GM08714 (cell line): ENCODE data around the gene FAM151A.

Experiments
- H3K4me3 ChIP-seq: fragments of 200-500 bp; sonication (Bioruptor generic); 2 replicates; pipeline ENCODE4 v1.5.1; 2014; ENCODE audit warnings: mild to moderate bottlenecking, low read length, inconsistent platforms
- ZNF274 ChIP-seq: IDR thresholded peaks from 2 replicates; pipeline ENCODE4 v1.6.1; 2012; ENCODE audit warnings: mild to moderate bottlenecking, low read depth, low read length

FAM151A gene

GRCh38 chr1:54583871-54584270, 39.5 kb downstream of the FAM151A start:
- TF ChIP-seq ZNF274 = no peak
- H3K4me3 ChIP-seq = no peak overlapping the region

DNA sequence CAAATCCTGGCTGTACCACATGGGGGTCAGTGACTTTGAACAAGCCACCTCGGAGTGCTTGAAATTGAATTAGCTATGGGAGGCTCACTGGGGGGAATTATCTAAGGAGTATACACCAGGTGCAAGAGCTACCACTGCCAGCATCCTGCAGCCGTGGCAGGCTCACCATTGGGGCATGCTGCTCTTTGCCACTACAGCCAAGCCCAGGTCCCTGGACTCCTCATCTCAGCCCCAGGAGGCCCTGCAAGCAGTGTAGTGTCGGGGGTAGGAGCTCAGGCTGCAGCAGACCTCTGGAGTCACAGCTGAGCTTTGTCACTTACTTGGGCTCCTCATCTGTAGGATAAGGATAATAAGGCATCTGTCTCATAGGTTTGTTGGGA, 40.0 kb downstream of the FAM151A start:
- TF ChIP-seq ZNF274 = no peak
- H3K4me3 ChIP-seq = no peak overlapping the region

DNA sequence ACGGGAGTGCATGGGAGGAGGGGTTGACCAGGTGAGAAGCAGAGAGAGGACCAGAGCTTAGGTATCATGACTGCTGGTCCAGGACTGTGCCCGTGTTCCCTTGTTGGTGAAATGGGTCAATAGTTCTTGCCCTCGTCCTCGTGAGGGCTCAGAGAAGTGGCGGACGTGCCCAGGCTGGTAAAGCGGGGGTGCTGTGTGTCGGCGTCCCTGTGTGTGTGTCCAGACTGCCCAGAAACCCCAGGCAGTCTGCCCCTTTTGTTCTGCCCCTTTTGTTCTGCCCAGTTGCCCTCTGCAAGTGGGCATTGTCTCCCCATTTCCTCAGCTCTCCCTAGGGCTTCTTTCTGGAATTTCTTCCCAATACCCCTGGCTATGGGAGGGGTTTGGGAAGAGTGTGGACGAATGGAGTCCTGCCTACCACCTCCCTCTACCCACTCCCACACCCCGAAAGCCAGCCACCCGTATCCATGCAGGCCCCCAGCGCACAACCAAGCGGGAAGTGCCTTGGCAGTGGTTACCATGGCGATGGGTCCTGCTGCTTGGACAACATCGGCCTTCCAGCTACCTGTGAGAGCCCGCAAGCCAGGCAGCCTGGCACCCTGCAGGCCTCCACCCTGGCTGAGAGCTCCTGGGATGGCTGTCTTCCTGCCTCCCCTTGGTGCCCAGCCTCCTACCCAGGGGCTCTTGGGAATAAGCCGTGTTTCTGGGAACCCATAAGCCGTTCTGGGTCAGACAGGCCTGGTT, 40.6 kb downstream of the FAM151A start:
- no peak for TF ChIP-seq ZNF274
- no peak overlapping the region for H3K4me3 ChIP-seq

DNA sequence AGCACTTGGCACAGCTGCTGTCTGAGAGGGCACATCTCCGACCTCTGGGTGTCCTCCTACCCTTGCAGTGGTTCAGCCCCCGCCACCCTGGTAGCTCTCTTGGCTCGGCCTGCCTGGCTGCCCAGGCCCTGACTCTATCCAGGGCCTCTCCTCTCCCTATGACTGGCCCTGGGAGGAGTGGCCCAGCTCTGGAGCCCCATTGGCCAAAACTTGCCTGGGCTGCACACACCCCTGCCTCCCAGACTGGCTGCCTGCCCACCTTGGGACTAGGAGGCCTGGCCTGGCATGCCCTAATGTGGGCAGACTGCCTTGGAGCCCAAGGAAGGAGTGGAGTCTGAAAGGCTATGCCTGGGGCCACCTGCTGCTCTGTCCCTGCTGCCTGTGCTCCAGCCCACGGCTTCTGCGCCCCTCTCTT, 41.7 kb downstream of the FAM151A start:
- TF ChIP-seq ZNF274 = no peak
- H3K4me3 ChIP-seq = no peak overlapping the region

- H3K4me3 ChIP-seq = no peak overlapping the region
- TF ChIP-seq ZNF274 = no peak
These were observed 42.3 kb downstream of the FAM151A start for GRCh38 chr1:54580856-54581550.

DNA sequence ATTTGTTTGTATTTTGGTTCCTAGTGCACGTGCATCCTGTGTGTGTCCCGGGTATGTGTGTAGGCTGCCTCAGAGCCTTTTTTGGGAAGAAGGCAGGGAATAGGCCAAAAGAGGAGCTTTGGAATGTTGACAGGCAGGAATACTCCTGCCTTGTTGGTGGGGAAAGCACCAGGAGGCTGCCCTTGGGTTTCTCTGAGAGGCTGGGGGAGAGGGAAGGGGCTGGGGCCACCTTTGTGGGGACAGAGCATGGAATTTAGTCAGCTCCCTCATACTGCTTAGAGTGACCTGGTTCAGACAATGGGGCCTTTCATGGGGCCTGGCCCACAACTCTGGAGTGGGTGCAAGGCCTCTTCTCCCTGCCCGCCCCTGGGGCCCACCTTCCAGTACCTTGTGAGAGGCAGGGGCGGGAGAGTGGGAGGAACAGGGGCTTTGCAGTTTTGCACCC, 44.0 kb downstream of the FAM151A start:
- no peak for TF ChIP-seq ZNF274
- no peak overlapping the region for H3K4me3 ChIP-seq

- H3K4me3 ChIP-seq = no peak overlapping the region
- no peak for TF ChIP-seq ZNF274
These were observed 45.7 kb downstream of the FAM151A start for GRCh38 chr1:54577612-54578011.

DNA sequence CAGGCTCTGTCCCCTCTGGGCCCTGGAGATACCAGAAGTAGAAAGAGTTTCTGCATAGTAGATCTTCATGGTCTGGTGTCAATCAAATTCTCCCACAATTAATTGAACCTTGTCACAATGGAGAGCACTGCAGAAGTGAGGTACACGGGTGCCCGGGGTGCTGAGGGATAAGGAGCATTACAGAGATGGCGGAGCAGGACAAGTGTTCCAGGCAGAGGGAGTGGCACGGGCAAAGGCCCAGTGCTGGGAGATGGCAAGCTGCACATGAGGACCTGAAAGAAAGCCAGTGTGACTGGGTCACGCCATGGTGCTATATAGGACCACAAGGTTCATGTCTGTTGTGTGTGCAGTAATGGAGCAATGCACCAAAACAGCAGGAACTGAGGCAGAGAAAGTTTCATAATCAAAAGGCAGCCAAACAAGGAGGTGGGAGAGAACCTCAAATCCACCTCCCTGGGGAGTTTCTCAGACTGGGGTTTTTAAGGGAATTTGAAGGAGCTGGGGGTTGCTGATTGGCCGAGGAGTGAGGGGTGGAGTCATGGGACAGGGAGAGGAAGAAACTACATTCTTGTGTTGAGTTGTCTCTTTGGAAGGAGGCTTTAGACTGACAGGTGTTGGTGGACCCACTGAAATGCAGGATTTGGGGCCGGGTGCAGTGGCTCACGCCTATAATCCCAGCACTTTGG, 47.6 kb downstream of the FAM151A start:
- H3K4me3 ChIP-seq = no peak overlapping the region
- no peak for TF ChIP-seq ZNF274

DNA sequence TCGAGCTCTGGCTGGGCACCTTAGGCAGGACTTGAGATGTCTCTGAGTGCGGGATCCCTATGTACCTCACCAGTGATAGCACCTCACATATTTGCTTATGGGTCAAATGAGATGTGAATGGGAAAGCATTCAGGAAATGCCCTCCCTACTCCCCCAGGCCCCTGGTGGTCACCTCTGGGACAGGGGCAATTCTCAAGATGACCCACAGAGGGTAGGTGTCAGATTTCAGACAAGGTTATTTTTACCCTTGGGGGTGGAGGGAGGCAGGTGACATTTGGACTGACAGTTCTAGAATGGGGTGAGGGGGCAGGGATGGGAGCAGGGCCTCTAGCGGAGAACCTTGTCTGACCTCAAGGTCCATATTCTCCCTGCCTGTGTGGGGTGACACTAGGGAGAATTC, 48.2 kb downstream of the FAM151A start:
- no peak for TF ChIP-seq ZNF274
- no peak overlapping the region for H3K4me3 ChIP-seq

DNA sequence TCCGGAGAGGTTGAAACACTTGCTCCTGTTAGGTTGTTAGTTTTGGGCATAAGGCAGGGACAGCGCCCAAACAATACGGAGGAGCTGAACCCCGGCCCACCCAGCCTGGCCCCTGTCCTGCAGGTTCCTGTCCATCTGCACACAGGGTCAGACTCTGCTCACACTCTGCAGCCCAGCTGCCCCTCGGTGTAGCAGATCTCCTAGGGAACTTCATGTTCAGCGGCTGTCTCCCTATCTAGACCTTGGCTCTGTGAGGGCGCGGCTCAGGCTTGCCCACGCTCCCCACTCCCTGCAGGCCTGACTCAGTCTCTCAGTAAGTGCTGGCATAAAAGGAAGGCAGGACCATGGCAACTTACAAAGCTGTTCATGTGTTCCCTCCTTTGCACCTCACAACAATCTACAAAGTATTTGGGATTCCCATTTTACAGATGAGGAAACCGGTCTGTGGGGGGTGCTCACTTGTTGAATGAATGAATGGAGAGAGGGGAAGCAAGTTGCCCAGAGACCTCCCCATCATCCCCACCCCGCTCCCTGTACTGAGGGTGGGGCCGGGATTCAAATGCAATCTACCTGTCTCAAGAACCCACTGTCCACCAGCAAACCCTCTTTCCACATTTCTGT, 49.1 kb downstream of the FAM151A start:
- TF ChIP-seq ZNF274 = no peak
- H3K4me3 ChIP-seq = no peak overlapping the region

DNA sequence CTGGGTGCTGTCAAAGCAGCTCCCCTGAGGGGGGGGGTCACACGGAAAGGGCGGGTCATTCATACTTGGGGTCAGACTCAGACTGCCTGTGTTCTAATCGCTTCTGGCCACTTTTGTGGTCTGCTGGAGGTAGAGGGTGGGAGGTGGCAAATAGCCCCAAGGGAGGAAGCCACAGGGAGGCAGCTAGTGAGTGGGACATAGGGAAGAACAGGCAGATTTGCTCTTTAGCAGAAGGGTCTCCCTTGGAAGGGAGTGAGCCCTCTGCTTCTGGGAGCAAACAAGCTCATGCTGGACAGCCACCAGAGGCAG, 50.8 kb downstream of the FAM151A start:
- no peak overlapping the region for H3K4me3 ChIP-seq
- no peak for TF ChIP-seq ZNF274

DNA sequence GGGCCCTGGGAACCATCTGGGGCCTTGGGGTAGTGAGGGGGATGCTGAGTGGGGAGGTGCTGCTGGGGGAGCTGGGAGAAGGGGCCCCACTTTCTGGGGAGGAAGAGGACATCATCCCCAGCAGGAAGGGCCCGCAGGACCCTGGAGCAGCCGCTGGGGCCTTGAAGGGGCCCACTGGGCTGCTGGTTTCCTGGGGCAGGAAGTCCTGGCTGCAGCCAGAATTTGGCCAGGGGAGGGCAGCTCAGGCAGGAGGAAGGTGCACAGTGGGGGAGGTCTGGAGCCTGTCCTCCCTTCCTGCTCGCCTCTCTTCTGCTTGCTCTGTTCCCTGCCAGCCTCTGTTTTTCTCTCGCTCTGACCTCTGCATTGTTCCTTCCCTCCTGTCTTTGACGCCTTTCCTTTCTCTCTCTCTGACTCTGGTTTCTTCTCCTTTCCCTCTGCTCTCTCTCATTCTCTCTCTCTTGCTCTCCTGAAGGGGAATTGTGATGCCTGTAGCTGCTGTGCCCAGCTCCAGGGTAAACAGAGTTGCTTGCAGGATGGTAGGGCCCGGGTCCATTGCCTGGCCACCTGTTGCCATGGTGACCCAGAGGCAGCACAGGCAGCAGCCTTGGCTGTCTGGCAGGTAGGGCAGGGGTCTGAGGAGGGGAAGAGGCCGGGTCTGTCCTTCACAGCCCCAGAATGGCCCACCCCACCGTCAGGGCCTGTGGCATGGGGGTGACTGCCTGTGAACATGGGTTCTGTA, 51.4 kb downstream of the FAM151A start:
- TF ChIP-seq ZNF274 = no peak
- H3K4me3 ChIP-seq = no peak overlapping the region

DNA sequence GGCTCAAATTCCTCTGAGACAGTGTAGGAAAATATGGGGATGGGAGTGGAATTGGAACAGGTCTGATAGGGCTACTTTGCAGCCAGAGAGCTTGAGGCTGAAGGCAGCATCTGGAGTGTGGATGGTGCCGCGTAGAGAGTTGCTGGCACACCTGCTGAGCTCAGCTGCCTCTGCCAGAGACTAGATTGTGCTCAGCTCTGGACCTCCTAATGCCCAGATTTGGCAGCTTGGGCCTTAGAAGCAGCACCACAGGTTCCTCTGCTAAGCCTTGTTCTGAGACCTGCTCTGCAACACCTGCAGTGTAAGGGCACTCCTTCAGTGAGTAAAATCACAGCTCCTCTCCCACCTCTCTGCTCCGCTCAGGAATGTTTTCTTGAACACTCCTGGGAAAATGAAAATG, 52.0 kb downstream of the FAM151A start:
- no peak for TF ChIP-seq ZNF274
- no peak overlapping the region for H3K4me3 ChIP-seq

DNA sequence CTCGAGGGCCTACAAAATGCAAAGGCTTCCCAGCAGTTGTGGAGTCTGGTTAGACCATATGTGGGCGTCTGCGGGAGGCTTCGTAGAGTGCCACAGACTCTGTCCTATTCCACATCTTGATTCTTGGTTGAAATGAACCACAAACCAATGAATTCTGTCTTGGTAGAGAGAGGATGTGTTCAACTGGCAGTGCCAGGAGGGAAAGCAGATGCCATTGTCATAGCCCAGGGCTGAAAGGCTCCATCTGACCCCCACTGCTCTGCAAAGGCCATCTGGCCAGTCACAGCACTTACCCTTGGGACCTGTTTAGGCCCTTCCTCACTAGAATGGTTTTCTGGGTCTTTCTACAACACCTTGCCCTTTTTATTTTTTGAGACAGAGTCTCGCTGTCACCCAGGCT, 53.2 kb downstream of the FAM151A start:
- H3K4me3 ChIP-seq = no peak overlapping the region
- TF ChIP-seq ZNF274 = no peak
